Neural crest cell (in vitro differentiated cells): ENCODE results near the gene ELL. TPM values are rescaled to one million over a fixed set of nuclear protein-coding genes. Genes with fewer than 3 reads are reported as not detected.
A peak's percentile ranks its signal among the peaks of the same experiment; 100 is the strongest.

Experiments used
- DNase-seq: peaks from one replicate; pipeline ENCODE4 v3.0.0; 2021; ENCODE audit warnings: low read depth, mixed read lengths, low spot score
- H3K27ac Mint-ChIP-seq: one replicate; pipeline ENCODE4 v1.8.0; 2021; ENCODE audit warnings: mild to moderate bottlenecking, mixed read lengths; ENCODE audit not compliant: unreplicated experiment
- H3K27me3 Mint-ChIP-seq: 2 replicates; pipeline ENCODE4 v1.8.0; 2021; ENCODE audit warnings: low read depth, mild to moderate bottlenecking, mixed read lengths
- H3K36me3 Mint-ChIP-seq: 2 replicates; pipeline ENCODE4 v1.8.0; 2021; ENCODE audit warnings: low read depth, mild to moderate bottlenecking, mixed read lengths
- H3K4me1 Mint-ChIP-seq: 2 replicates; pipeline ENCODE4 v1.8.0; 2021; ENCODE audit warnings: mixed read lengths
- H3K4me3 Mint-ChIP-seq: one replicate; pipeline ENCODE4 v1.8.0; 2021; ENCODE audit warnings: mild to moderate bottlenecking, mixed read lengths
- H3K9me3 Mint-ChIP-seq: 2 replicates; pipeline ENCODE4 v1.8.0; 2021; ENCODE audit warnings: mixed read lengths
- total RNA-seq: library from RNA; stranded (reverse); gene quantifications from 2 replicates; pipeline ENCODE4 v1.2.1, GENCODE V29; 2021
- TF ChIP-seq, protein P1 (sequence below): fragments of 200-600 bp; sonication (generic); conservative IDR thresholded peaks from 2 replicates; pipeline ENCODE4 v1.5.0; 2021; ENCODE audit warnings: antibody characterized with exemption, mild to moderate bottlenecking

ELL gene
- total RNA-seq, 1 donor from 2014 or later, result 11.1 TPM

DNA sequence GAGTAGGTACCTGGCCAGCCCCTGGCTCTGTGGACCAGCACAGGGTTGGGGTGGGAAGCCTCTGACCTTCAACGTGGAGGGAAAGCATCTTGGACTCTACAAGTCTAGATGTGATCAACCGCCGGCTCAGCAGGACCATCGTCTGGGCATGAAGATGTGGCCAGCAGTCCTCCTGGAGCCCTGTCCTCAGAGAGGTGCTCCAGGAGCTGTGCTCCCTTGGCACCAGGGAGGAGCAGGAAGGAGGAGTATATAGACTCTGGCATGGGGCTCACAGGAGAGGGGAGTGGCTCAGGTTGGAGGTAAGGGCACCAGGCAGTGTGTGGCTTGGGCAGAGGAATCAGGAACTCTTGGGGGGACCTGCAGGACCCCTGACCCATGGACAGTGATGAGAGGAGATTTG, 65.6 kb downstream of the ELL start:
- H3K27me3 Mint-ChIP-seq, result no peaks in the 10 kb centered on the region
- TF ChIP-seq, protein P1, sequence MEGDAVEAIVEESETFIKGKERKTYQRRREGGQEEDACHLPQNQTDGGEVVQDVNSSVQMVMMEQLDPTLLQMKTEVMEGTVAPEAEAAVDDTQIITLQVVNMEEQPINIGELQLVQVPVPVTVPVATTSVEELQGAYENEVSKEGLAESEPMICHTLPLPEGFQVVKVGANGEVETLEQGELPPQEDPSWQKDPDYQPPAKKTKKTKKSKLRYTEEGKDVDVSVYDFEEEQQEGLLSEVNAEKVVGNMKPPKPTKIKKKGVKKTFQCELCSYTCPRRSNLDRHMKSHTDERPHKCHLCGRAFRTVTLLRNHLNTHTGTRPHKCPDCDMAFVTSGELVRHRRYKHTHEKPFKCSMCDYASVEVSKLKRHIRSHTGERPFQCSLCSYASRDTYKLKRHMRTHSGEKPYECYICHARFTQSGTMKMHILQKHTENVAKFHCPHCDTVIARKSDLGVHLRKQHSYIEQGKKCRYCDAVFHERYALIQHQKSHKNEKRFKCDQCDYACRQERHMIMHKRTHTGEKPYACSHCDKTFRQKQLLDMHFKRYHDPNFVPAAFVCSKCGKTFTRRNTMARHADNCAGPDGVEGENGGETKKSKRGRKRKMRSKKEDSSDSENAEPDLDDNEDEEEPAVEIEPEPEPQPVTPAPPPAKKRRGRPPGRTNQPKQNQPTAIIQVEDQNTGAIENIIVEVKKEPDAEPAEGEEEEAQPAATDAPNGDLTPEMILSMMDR, result no peak
- no peak overlapping the region for H3K27ac Mint-ChIP-seq

DNA sequence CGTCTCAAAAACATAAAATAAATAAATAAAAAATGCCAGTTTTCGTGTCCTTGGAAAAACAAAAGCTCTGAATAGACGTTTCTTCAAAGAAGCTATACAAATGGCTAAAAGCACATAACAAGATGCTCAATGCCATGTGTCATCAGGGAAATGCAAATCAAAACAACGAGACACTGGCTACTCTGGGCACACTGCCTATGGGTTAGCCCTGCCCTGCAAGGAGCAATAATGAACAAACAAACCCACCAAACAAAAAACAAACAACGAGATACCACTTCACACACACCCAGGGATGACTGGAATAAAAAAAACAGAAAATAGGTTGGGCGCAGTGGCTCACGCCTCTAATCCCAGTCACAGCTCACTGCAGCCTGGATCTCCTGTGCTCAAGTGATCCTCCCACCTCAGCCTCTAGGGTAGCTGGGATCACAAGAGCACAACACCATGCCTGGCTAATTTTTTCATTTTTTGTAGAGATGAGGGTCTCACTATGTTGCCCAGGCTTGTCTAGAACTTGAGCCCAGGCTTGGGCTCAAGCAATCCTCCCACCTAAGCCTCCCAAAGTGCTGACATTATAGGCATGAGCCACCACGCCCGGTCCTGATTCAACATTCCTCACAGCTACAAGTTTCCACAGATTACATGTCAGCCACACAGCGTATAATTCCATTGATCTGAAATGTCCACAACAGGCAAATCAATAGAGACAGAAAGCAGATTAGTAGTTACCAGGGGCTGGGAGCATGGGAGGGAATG, 68.4 kb downstream of the ELL start:
- TF ChIP-seq, protein P1, result no peak
- Mint-ChIP-seq H3K27me3 (no peaks in the 10 kb centered on the region), H3K4me1 (peaks cover 20% of the 10 kb centered on the region), H3K4me3 (no peak overlapping the region), H3K9me3 (no peaks in the 10 kb centered on the region), H3K36me3 (peaks cover under 1% of the 10 kb centered on the region), H3K27ac (no peak overlapping the region)
- DNase-seq, result no peak

More for the DNA sequence above, 65.6 kb downstream of the ELL start:
- no peaks in the 10 kb centered on the region for H3K36me3 Mint-ChIP-seq
- DNase-seq, result no peak
- H3K4me1 Mint-ChIP-seq, result peaks cover 13% of the 10 kb centered on the region
- H3K9me3 Mint-ChIP-seq, result no peaks in the 10 kb centered on the region
- H3K4me3 Mint-ChIP-seq, result no peak overlapping the region

DNA sequence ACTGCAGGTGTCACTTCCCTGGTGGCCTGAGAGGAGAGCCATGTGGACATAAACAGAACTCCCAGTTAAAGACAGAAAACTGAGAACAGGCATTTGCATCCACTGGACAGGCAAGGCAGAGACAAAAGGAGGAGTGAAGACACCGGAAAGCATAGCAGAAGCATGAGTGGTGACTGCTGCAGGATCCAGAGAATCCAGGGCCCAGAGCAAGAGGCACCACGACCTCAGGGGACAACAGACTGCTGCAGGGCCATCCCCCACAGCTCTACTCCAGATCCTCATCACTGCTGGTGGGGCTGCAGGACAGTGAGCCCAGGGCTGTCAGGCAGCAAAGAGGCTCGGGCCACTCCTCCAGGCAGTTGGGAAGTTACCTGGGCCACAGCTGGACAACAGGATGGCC, 69.5 kb downstream of the ELL start:
- H3K36me3 Mint-ChIP-seq, result peaks cover 4% of the 10 kb centered on the region
- H3K27me3 Mint-ChIP-seq, result no peaks in the 10 kb centered on the region
- H3K4me1 Mint-ChIP-seq, result peaks cover 18% of the 10 kb centered on the region
- no peak overlapping the region for H3K4me3 Mint-ChIP-seq
- no peaks in the 10 kb centered on the region for H3K9me3 Mint-ChIP-seq
- no peak for DNase-seq
- H3K27ac Mint-ChIP-seq, result no peak overlapping the region
- TF ChIP-seq, protein P1, result no peak

DNA sequence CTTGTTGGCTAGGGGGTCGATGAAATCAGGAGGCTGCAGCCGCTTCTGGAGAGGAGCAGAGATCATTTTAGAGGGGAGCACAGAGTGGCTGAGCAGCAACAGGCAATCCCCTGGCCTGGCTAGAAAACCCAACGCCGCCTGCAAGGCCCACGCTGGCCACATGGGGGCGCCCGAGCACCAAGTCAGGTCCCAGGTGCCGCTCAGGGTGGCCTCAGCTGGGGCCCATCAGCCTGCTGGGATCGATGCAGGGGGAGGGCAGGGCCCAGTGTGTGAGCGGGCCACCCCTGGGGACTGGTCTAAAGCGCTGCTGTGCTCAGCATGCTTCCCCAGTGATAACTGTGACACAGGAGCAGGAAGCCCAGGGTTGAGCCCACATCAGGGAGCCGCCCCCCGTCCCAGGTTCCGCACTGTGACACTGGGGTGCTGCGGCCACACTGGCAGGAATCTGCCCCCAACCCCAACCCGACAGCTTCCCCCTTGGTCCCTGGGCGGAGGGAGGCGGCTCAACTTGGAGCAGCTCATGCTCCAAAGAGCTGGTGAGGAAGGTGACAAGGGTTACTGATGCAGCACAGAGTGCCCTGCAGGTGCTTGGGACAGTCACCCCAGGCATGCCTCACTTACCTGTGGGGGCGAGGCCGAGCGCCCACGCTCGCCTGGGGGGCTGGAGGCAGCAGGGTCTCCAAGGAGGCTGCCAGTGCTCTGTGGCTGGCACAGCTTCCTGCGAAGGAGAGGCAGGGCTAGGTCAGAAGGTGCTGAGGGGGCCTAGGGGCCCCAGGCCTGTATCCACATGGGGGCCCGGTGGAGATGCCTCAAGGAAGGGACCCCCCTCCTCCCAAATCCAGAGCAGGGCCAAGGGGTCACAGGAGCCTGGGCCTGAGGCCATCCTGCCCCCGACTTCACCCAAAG, 70.7 kb downstream of the ELL start:
- Mint-ChIP-seq H3K4me1 (peaks cover 29% of the 10 kb centered on the region), H3K4me3 (no peak overlapping the region), H3K27me3 (no peaks in the 10 kb centered on the region), H3K36me3 (peaks cover 4% of the 10 kb centered on the region), H3K9me3 (no peaks in the 10 kb centered on the region), H3K27ac (peak overlapping the region; percentile 79)
- peak; percentile 99 for DNase-seq
- TF ChIP-seq, protein P1, result peak; percentile 97

DNA sequence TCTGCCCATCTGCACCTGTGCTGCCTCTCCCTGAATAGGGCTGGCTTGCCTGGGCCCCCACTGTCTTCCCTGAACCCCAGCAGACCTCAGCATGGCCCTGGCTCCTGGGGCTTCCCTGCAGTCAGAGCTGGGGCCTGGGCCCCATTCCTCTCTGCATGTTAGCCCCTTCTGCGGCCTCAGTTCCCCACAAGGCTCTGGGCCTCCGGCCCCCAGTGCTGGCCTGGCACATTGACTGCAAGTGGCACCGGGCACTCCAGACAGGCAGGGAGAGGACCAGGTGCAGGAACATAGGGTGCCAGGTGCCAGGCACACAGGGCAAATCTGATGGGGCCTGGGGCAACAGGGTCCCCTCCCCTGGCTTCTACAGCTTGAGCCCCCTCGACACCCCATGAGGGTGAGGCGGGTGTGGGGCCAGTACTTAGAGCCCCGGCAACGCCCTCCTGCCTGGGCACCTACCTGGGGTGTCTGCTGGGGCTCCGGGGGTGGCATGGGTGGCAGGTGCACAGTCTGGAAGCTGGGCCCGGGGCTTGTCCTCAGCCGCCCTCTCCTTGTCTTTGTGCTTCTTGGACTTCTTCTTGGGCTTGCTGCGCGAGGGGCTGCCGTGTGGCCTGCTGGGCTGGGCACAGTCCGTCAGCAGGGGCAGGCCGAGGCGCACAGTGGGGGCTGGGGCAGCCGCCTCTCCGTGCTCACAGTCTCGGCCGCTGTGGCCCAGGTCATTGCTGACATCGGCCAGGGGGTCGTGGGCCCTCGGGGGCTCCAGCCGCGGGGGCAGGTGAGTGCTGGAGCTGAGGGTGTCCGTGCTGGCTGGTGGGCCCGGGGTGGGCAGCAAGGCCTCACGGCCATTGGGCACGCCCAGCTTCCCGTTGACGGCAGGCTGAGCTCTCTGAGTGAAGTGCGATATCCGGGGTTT, 71.6 kb downstream of the ELL start:
- Mint-ChIP-seq H3K27me3 (no peaks in the 10 kb centered on the region), H3K9me3 (no peaks in the 10 kb centered on the region), H3K36me3 (peaks cover 4% of the 10 kb centered on the region), H3K4me1 (peaks cover 29% of the 10 kb centered on the region), H3K4me3 (no peak overlapping the region), H3K27ac (peak overlapping the region; percentile 79)
- no peak for DNase-seq
- TF ChIP-seq, protein P1, result no peak
